Measurements from ENCODE around the gene LZIC.
A peak's percentile ranks its signal among the peaks of the same experiment; 100 is the strongest.

Gene LZIC

DNA sequence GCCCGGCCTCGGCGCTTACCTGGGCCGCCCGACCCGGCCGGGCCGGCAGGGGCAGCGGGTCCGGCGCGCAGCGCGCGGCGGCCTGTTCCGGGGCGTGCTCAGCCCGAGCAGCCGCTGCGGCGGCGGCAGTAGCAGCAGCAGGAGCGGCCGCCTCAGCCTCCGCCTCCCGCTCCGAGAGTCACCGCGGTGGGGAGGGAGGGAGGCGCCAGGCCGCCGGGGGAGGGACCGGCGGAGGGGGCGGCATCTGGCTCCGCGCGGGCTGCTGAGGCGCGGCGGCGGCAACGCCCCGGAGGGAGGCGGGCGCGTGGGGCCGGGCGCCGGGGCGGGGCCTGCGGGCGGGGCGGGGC lies 33.1 kb downstream of the LZIC start, which contains the start of gene CTNNBIP1:
TSS of gene CTNNBIP1 (minus strand) at position 194 of the 347 bp plus-strand sequence. CDS start 38,205 bp downstream, outside the sequence.
- no peak for DNase-seq

DNA sequence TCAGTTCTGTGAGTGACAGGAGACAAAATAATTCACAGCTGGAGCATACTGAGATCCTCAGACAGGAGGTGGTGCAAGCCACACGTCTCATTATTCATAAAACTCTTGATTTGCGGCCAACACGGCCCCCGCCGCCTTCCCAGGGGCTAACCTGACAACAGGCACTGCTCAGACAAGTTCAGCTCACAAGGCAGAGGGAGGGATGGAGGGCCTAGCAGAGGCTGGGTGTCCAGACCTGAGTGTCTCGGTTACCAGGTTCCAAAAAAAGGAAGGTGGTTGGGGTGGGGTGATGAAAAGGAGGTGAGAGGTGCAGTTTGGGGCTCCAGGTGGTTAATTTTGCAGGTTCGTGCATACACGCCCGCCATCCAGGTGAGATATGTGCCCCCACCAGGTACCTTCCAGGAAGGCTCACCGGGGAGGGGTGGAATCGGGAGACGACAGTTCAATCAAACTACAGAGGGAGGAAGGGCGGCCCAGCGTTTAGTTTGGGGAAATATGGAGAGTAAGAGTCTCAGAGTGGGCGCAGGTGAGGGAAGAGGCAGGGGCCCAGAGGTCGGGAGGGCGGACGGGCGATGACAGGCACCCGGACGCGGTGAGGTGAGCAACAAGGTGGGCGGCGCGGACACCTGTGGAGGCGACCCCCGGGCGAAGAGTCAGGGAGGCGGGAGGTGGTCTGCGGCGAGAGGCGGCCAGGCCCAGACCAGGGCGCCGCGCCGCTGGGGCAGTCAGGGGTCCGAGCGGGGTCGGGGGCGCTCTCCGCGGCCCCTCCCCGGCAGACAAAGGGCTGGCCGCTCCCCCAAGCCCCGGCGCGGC lies 33.8 kb downstream of the LZIC start:
- peak; percentile 50 for DNase-seq

DNA sequence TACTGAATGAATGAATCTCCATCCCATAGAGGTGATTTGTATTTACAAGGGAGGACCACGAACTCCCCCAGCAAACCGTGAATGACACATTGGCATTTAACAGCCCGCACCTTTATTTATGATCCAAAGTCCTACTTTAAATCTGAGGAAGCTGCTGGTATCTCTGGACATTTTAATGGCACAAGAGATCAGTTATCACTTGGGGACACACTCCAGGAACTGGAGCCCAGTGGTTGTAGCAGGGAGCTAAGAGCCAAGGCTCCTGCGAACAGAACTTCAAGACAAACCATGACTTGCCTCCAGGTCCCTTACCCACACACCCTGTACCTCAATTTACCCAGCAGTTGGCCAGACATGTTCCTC lies 34.3 kb downstream of the LZIC start:
- no peak for DNase-seq

DNA sequence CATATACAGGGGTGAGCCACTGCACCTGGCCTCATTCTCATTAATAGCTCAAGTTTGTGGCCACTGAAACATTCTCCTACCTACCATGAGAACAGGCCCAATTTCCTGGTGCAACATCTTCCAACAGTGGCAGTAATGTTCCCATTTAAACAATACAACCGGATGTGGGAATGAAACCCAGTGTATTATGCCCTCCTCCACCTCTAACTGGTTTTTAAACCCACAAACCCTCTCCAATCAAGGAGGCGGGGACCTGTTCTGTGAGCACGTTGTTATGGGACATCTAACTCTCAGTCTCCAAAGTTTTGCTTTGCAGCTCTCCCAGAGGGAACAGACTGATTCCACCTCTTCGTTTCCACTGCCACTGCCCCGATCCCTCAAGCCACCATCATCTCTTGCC lies 35.8 kb downstream of the LZIC start:
- no peak for DNase-seq

DNA sequence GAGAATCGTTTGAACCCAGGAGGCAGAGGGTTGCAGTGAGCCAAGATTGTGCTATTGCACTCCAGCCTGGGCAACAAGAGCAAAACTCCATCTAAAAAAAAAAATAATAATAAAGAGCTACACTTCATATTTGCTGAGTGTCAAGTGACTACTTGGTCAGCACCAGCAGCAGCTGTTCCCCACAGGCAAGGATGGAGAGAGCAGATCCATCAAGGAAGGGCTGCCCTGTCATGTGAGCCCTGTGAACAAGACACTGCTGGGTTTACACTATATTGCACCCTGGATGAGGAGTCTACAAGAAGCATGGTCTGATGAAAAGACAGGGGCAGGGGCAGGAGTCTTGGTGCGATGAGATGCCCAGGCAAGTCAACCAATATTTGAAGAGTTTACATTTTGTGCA lies 36.7 kb downstream of the LZIC start:
- no peak for DNase-seq

DNA sequence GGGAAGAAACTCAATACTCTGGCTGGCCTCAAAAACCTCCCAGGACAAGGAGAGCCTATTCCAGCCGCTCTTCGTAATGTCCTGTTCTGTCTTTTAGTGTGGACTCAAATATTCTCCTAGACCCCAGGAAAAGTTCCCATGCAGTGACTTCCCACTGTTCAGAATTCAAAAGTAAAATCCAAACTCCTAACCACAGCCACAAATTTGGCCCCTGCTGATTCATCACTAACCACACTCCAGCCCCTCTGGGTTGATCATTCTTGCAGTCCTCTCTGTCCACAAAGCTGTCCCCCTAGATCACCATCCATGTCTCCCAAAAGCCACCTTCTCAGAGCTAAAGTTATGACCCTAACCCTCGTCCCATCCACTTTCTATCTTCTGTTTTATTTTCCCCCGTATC lies 38.2 kb downstream of the LZIC start:
- no peak for DNase-seq

DNA sequence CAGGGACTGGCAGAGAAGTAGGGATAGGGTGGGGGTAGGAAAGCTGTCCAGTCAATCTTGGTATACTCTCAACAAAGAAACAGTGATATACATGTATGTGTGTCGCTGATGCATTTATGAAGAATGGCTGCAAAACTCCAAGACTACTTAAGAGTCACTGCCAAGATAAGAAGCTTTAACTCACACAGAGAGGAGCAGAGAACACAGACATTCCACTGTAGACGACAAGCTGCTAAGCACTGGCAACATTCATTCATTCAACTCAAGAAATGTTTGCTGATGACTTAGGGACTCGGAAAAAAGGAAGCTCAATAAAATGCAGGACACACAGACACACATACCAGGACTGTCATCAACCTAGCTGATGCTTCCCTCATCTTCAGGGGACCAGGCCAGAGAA lies 38.6 kb downstream of the LZIC start:
- no peak for DNase-seq

DNA sequence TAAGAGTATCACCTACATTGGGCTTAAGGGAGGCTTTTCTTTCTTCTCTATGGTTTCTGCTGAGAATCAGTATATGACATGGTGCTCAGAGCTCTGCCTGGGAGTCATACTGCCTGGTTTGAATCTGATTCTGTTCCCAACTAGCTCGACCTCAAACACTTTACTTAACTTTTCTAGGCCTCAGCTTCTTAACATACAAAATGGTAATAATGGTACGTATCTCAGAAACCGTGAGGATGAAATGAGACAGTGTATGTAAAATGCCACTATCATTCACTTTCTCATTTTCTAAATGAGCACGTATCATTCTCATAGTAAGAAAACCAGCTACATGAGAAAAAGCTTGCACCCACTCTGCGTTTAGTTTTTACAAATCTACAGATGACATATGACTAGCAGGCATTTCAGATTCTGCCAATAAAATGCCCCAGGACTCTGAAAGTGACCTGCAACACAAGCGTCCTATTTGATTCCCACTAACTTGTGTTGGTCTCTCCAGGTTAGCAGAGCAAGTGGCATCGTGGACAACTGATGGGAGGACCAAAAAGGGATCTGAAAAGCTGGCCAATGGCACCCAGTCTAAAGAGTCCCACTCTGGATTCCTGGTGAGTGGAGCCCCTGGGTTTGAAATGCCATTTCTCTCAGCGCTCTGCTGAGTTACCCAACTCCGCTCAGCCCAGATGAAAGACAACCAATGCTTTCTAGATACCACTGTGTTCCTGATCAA lies 39.2 kb downstream of the LZIC start:
- DNase-seq = no peak

DNA sequence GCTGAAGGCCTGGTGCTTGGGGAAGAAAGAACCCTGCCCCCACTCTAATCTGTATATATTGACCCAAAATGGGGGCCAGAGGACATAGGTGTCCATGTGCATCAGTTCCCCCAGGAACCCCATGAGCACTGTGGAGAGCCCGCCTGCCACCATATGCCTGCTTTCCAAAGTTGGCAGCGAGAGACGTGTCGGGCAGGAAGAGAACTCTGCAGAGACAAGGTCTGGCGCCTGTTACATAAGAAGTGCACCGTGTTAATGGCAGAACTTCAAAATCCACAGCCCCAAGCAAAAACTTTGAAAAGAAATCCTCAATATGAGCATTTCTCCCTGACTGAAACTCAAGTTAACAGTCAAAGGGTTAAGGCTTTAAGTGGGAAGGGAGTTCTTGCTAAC lies 41.1 kb downstream of the LZIC start:
- no peak for DNase-seq

DNA sequence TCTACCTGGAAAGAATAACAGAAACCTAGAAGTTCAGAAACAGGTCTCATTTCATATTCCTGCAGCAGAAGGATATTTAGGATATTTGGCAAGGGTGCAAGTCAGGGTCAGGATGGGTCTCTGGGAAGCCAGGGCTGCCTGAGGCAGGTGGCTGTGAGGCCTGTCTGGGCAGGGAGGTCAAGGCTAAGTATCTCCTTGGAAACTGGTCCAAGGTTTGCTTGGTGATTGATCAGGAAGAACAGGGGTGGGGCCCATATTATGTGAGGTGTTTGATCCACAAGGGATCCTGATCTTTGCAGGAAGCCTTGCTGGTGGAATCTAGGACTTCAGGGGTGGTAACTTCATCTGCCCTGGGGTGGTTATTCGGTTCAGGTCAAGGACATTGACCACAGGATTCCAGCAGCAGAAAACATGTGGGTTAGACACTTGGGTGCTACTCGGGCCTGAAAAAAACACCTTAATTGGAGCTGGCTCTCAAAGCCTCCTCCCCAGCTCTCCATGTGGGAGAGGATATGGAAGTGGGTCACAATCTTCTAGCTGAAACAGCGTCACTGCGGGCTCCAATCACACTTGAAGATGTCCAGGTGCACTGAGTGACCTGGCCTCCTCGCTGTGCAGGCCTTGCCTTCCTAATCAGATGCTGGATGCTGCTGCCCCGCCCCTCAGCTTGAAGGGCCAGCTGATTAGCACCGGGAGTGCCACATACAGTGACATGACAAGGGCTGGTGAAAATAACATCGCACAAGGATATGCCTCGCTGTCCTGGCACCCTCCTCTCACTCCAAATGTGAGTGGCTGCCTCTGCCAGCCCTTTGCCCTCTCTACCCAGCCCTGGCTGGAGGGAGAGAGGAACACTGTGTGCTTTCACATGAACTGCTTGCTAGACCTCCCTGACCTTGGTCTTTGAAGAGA lies 41.8 kb downstream of the LZIC start:
- DNase-seq = peak; percentile 44

DNA sequence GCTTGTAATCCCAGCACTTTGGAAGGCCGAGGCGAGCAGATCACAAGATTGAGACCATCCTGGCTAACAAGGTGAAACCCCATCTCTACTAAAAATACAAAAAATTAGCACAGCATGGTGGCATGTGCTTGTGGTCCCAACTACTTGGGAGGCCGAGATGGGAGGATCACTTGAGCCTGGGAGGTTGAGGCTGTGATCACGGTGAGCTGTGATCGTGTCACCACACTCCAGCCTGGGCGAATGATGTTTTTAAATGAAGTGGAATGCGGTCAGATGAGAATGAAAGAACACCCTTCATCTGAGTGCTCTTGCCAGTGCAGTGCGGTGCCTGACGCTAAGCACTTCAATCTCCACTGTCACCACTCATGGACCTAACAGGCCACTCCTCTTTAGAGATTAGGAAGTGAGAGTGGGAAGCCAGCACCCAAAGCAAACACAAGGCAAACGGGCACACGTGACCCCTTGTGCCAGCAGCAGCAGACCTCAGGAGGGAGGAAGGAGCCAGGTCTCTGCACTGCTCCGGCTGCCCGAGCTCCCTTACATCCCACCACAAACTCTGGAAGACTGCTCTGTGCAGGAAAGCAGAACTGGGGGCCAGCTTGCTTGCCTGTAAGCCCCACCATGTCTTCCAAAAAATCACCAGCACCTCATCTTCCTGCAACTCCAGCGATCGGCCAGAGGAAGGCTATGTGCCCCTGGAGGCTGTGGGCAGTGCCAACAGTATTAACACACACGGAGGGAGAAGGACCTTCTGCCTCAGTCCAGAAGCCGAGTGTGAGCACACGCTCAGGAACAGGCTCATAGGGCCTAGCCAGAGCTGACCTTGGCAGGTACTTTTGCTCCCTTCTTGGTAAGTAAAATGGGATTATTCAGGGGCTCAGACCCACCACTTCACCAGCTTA lies 42.8 kb downstream of the LZIC start:
- peak; percentile 85 for DNase-seq

DNA sequence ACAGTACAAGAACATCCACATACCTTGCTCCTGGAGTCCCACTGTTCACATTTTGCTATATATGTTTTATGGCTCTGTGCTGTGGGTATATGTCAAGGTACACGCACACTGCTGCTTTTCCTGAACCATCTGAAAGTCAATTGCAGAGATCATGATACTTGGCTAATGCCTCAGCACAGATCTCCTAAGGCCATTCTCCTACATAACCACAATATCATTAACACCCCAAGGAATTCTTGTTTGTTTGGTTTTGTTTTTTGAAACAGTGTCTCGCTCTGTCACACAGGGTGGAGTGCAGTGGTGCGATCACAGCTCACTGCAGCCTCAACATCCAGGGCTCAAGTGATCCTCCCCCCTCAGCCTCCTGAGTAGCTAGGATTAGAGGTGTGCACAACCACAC lies 49.1 kb downstream of the LZIC start:
- DNase-seq = no peak

DNA sequence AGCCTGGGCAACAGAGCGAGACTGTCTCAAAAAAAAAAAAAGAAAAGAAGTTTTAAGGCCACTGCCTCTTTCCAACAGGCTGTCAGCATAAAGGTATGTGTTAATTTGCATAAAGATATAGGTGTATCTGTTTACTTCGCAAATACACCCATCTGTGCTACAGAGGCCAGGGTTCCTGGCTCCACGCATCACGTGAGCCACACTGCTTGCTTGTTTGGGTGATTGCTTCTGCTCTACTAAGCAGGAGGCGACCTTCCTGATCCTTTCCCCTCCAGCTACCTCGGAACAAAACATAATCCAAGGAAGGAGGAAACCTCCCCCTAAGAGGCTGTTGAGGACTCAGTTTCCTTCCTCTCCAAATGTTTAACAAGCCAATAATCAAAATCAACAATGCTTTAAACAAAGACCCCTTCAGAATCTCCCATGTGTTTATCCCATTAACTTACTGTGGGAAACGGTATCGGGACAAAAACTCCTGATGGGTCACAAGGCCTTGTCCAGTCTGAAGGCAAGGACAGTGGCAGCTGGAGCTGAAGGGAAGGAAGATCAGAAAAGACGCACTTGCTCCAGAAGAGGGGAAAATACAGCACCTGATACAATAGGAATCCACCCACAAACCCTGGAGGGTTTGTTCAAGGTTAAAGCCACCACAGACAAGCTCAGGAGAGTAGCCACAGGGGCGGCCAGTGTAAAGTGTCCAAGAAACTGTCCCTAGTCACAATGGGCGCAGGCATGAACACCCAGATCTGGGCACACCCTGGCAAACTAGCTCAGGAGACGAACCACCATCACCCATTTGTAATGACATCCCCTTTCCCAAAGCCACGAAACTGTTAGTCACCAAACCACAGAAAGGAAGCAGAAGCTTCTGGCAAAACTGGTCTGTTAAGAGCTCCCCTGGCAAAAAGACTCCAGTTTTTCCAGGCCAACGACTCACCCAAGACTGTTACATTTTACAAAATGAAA lies 50.3 kb downstream of the LZIC start:
- peak; percentile 82 for DNase-seq

DNA sequence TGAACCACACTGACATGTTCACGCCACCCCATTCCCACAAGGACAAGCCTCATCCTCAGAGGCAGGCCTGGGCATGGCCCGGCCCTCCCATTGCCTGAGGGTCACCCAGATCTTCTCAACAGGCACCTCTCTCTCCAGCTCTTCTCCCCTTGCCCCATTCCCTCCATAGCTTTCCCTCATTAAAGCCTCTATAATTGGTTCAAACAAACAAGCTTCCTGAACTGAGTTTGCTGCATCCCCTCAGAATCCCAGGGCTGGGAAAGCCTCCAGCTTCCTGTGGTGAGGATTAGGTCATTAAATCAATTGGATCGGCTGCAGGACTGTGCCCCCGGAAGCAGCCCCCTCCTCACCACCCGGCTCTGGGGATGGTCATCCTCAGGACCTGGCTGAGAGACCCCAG lies 52.0 kb downstream of the LZIC start:
- no peak for DNase-seq

DNA sequence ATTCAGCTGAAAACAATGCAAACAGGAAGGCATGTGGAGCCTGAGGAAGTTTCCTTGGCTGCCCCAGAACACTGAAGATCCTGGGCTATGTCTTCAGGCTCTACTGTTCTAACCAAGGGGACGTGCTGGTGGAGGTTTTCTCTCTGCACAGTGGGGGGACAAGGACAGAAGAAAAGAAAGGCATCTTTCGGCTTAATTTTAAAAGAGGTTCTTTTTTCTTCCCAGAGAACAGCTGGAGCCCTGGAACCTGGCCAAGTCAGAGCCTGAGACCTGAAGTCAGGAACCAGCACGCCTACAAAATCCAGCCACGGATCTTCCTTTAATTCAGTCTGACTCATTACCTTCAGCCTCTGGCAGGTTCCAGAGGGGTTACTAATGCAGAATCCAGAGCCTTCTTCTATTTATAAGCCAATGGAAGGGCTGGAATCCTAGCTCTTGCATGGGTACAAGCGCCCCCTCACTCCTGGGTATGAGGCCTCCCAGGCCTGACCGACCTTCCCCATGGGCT lies 52.9 kb downstream of the LZIC start:
- DNase-seq = peak; percentile 23

DNA sequence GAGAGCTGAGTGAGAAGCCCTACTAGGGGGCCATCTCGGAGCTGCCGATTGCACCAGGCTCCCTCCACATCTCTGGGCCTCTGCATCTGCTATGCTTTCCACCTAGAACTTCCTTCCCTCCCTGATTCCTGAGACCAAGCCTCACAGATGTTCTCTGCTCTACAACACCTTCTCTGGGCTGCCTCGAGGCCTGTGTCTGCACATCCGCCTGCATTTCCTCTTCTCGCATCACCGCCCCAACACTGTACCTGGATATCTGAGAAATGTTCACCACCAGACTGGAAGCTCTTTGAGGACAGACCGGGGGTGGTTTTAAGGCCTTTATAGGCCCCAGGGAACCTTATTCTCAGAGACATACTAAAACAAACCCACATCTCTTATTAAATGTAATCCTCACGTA lies 53.8 kb downstream of the LZIC start:
- DNase-seq = no peak

DNA sequence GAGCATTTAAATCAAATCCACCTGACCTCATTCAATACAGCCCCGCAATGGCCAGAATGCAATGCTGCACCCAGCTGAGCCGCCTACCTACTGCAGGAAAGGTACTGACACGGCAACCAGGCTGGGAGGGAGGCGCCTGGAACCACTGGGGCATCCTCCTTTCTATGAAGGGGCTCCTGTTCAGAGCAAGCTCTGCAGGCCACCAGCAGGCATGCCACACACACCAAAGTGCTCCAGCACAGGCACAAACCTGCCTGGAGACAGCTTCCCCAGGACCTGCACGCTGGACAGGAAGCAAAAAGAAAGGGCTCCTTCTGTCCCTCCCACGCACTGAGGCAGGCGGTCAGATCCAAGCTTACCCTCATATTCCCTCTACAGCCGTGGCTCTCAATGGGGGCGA lies 54.3 kb downstream of the LZIC start:
- DNase-seq = no peak

DNA sequence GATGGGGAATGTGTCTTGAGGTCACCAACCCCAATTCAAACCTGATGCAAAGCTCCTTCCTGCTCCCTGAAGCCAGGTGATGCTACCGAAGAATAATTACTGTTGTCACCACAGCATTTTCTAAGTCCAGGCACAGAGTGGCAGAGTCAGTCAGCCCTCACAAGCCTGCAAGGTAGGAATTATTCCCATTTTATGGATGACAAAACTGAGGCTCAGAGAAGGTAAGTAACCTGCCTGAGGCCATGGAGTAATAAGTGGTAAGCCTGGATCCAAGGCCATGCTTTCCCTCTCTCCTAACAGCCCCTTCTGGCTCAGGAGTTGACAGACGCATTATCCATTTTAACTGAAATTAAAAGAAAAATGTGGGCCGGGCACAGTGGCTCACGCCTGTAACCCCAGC lies 56.1 kb downstream of the LZIC start:
- DNase-seq = no peak

DNA sequence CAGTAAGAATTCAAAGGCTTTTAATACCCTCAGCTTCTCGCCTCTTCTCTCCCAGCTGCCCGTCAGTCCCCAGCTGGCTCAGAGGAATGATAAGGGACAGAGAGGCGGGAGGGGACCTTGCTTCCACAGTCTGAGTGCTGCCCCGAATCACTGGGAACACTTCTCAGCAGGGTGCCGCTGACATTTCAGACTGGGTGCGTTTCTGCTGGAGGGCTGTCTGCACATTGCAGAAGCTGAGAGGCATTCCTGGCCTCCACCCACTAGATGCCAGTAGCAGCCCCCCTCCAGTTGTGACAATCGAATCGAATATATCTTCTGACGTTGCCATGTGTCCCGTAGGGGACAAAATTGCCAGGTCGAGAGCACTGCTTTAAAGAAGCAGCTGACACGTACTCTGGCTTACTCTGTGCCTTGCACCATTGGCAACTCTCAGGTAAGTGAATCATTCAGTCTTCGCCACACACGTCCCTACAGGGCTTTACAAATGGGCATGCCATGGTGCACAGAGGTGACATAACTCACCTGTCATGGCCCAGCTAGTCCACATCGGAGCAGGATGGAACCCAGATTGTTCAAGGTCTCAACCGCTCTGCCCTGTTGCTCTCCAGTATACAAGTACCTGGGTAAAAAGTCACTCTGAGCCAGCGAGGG lies 57.0 kb downstream of the LZIC start:
- DNase-seq = no peak

DNA sequence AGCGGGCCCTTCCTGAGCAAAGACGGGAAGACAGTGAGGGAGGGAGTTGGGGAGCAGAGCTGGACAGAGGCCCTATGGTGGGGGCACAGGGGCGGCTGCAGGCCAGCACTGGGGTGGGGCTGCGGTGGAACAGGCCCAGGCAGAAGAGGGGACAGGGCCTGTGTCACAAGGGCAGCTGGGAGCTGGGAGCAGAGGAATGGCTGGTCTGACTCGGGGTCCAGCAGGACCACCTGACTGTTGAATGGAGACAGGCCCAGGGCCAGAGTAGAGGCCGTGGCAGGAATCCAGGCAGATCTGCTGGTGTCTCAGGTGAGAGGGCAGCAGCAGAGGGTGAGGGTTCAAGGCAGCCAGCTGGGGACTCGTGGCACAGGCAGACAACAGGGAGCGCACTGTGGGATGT lies 58.4 kb downstream of the LZIC start:
- no peak for DNase-seq

Measured in hematopoietic multipotent progenitor cell treated with erythropoietin and hydrocortisone succinate and interleukin-3 and kit ligand, for 4 days (in vitro differentiated cells).